ENCODE measurements around the gene ABCB7.
"Not testable (repeated sequence)": the region's sequence is repeated elsewhere in the genome, so short reads cannot be mapped to it uniquely, and the experiment has no call there.

Gene ABCB7

DNA sequence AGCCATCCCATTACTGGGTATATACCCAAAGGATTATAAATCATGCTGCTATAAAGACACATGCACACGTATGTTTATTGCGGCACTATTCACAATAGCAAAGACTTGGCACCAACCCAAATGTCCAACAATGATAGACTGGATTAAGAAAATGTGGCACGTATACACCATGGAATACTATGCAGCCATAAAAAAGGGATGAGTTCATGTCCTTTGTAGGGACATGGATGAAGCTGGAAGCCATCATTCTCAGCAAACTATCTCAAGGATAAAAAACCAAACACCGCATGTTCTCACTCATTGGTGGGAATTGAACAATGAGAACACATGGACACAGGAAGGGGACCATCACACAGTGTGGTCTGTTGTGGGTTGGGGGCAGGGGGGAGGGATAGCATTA is 111.9 kb downstream of the ABCB7 start:
- H3K27me3 ChIP-seq (ENCODE audit: control insufficient read depth in 2 of 2, insufficient read depth in 2 of 2, low read length in 2 of 2); H3K9me3 ChIP-seq (ENCODE audit: control insufficient read depth in 2 of 2, low read length in 2 of 2); H3K27ac ChIP-seq (ENCODE audit: low read depth in 2 of 2, low read length in 2 of 2); H3K9ac ChIP-seq (ENCODE audit: low read depth in 1 of 2, low read length in 2 of 2); H3K36me3 ChIP-seq (ENCODE audit: control insufficient read depth in 2 of 2, insufficient read depth in 2 of 2, low read length in 2 of 2); H3K4me3 ChIP-seq (ENCODE audit: low read length in 2 of 2); H3K4me1 ChIP-seq (ENCODE audit: control insufficient read depth in 2 of 2, insufficient read depth in 2 of 2, low read length in 2 of 2): not testable (repeated sequence)

DNA sequence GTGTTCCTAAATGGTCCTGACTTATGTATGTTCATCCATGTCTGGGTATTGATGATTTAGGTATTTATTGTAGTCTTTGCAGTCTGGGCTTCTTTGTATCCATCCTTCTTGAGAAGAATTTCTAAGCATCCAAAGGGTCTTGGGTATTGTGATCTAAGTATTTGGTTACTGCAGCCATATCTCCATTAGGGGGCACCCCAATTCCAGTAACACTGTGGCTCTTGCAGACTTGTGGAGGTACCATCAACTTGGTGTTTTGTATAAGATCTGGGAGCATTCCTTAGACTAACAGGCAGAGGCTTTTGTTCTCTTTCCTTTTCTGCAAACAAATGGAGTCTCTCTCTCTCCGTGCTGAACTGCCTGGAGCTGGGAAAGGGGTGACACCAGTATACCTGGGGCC is 117.2 kb downstream of the ABCB7 start:
- Histone ChIP-seq H3K27ac (ENCODE audit: low read depth in 2 of 2, low read length in 2 of 2) (no peak overlapping the region), H3K4me3 (ENCODE audit: low read length in 2 of 2) (no peak overlapping the region), H3K9me3 (ENCODE audit: control insufficient read depth in 2 of 2, low read length in 2 of 2) (peaks cover 0 to 2% of the 10 kb centered on the region in 2 donors), H3K9ac (ENCODE audit: low read depth in 1 of 2, low read length in 2 of 2) (no peak overlapping the region), H3K36me3 (ENCODE audit: control insufficient read depth in 2 of 2, insufficient read depth in 2 of 2, low read length in 2 of 2) (no peaks in the 10 kb centered on the region), H3K4me1 (ENCODE audit: control insufficient read depth in 2 of 2, insufficient read depth in 2 of 2, low read length in 2 of 2) (no peaks in the 10 kb centered on the region), H3K27me3 (ENCODE audit: control insufficient read depth in 2 of 2, insufficient read depth in 2 of 2, low read length in 2 of 2) (no peaks in the 10 kb centered on the region)
